ENCODE measurements around the gene LACTB. TPM values are rescaled to one million over a fixed set of nuclear protein-coding genes. Genes with fewer than 3 reads are reported as not detected.
A peak's percentile ranks its signal among the peaks of the same experiment; 100 is the strongest.

The LACTB gene
- total and polyA plus RNA-seq, 10 of the 15 experiments (the other 5 are each of a cell fraction or from before 2014, with no cell fraction given), result 5.0 to 35.3 (median 16.6) TPM

GRCh38 chr15:63176302-63176701 is 54.6 kb downstream of the LACTB start:
- ATAC-seq (no peak), FAIRE-seq (no peak), DNase-seq (ENCODE audit: low read depth, low spot score) (no peak)
- Histone ChIP-seq H3K9me3 (replicated peaks; ENCODE audit: control insufficient read depth, insufficient read depth, low read length) (no peaks in the 10 kb centered on the region), H3K36me3 (ENCODE audit: control insufficient read depth in 2 of 2, insufficient read depth in 2 of 2, low read length in 1 of 2) (no peaks in the 10 kb centered on the region), H3K9ac (ENCODE audit: control insufficient read depth, insufficient read depth, low read length) (no peak overlapping the region), H3K4me2 (ENCODE audit: control insufficient read depth, insufficient read depth) (no peak overlapping the region), H4K20me1 (ENCODE audit: control insufficient read depth, insufficient read depth) (no peaks in the 10 kb centered on the region), H2AFZ (ENCODE audit: control insufficient read depth, low read depth, low read length) (no peak overlapping the region), H3K27me3 (replicated peaks in 1 of 2; ENCODE audit: control insufficient read depth in 2 of 2, insufficient read depth in 2 of 2, low read length in 1 of 2) (no peaks in the 10 kb centered on the region), H3K79me2 (ENCODE audit: control insufficient read depth, insufficient read depth, low read length) (no peaks in the 10 kb centered on the region), H3K4me3 (no peak overlapping the region), H3K27ac (ENCODE audit: control insufficient read depth, insufficient read depth) (no peak overlapping the region), H3K4me1 (ENCODE audit: control insufficient read depth, insufficient read depth, low read length) (peaks cover 6% of the 10 kb centered on the region)
- no TSS peak for BruUV-seq (replicated peaks)
- in situ Hi-C loops (cut with MboI) (no loop called here), intact Hi-C loops (cut with micrococcal nuclease; ENCODE audit: unreplicated experiment) (no loop called here)
- SMC1A ChIA-PET (ENCODE audit: uncharacterized antibody, unreplicated experiment), result interaction anchor here (0.6 to 1.5 kb wide), 5 partner anchors 8 to 137 kb away, joined by 3 to 4 read pairs (median 4); partner anchors contain the start of gene RPS27L
- RAD21 ChIA-PET (ENCODE audit: unreplicated experiment), result interaction anchor here (1.5 kb wide), 1 partner anchor 15 kb away, joined by 10 read pairs; no protein-coding TSS in a partner anchor
- TF ChIP-seq FOS (IDR thresholded peaks at IDR 0.05; ENCODE audit: borderline replicate concordance, extremely low read depth, insufficient read length) (no peak), ZNF274 (IDR thresholded peaks at IDR 0.05; ENCODE audit: insufficient read depth, insufficient read length) (no peak), KDM1A (IDR thresholded peaks at IDR 0.05; ENCODE audit: borderline replicate concordance) (no peak), ESRRA (IDR thresholded peaks at IDR 0.05; ENCODE audit: low read length) (no peak), BCL3 (IDR thresholded peaks at IDR 0.05; ENCODE audit: borderline replicate concordance, insufficient read depth, low read depth, low read length, poor library complexity, severe bottlenecking) (peak; percentile 76)
- WGBS (ENCODE audit: insufficient coverage, insufficient replicate concordance, low lambda C conversion rate, missing lambda C conversion rate), result 89% methylated on average over 3 of the region's 3 CpGs
- POLR2A ChIA-PET, result interaction anchor here (1.3 to 1.6 kb wide), 2 partner anchors 9 to 298 kb away, joined by 4 to 7 read pairs; no protein-coding TSS in a partner anchor
- CTCF ChIA-PET, result interaction anchor here (1.7 kb wide), 1 partner anchor 10 kb away, joined by 6 read pairs; no protein-coding TSS in a partner anchor

- RAD21 ChIA-PET (ENCODE audit: unreplicated experiment), result interaction anchor here (0.7 to 2.1 kb wide), 4 partner anchors 9 to 55 kb away, joined by 3 to 13 read pairs (median 4); partner anchors contain the start of gene RPS27L
These were observed 56.4 kb downstream of the LACTB start for GRCh38 chr15:63178034-63178433.

More at GRCh38 chr15:63178034-63178433, 56.4 kb downstream of the LACTB start:
- H3K9ac ChIP-seq (ENCODE audit: control insufficient read depth, insufficient read depth, low read length), result no peak overlapping the region
- H4K20me1 ChIP-seq (ENCODE audit: control insufficient read depth, insufficient read depth), result no peaks in the 10 kb centered on the region
- ChIA-PET SMC1A (ENCODE audit: uncharacterized antibody, unreplicated experiment) (interaction anchor here (1.9 kb wide), 2 partner anchors 12 to 14 kb away, joined by 5 to 13 read pairs; no protein-coding TSS in a partner anchor), CTCF (interaction anchor here (2.9 kb wide), 1 partner anchor 17 kb away, joined by 7 read pairs; no protein-coding TSS in a partner anchor), POLR2A (no interaction called here)
- TF ChIP-seq MXI1 (IDR thresholded peaks at IDR 0.05; ENCODE audit: low read depth, low read length) (no peak), CHD2 (IDR thresholded peaks at IDR 0.05; ENCODE audit: borderline replicate concordance, low read depth, low read length) (no peak), DPF2 (IDR thresholded peaks at IDR 0.05) (no peak), NFXL1 (IDR thresholded peaks at IDR 0.05; ENCODE audit: borderline replicate concordance) (no peak), NR2C1 (IDR thresholded peaks at IDR 0.05) (no peak), EP300 (IDR thresholded peaks at IDR 0.05; ENCODE audit: borderline replicate concordance in 1 of 2, control insufficient read depth in 1 of 2, low read depth in 2 of 2, low read length in 2 of 2) (no peak)
- DNase-seq (ENCODE audit: low read depth, low spot score) (no peak), FAIRE-seq (no peak), ATAC-seq (no peak)
- H3K4me1 ChIP-seq (ENCODE audit: control insufficient read depth, insufficient read depth, low read length), result peaks cover 6% of the 10 kb centered on the region
- no peaks in the 10 kb centered on the region for H3K79me2 ChIP-seq (ENCODE audit: control insufficient read depth, insufficient read depth, low read length)
- H3K4me3 ChIP-seq, result no peak overlapping the region
- 58% methylated on average over 5 of the region's 5 CpGs for WGBS (ENCODE audit: insufficient coverage, insufficient replicate concordance, low lambda C conversion rate, missing lambda C conversion rate)
- intact Hi-C loops (cut with micrococcal nuclease; ENCODE audit: unreplicated experiment), result no loop called here
- H3K4me2 ChIP-seq (ENCODE audit: control insufficient read depth, insufficient read depth), result no peak overlapping the region
- H3K27ac ChIP-seq (ENCODE audit: control insufficient read depth, insufficient read depth), result no peak overlapping the region
- no peaks in the 10 kb centered on the region for H3K9me3 ChIP-seq (replicated peaks; ENCODE audit: control insufficient read depth, insufficient read depth, low read length)
- no peaks in the 10 kb centered on the region for H3K27me3 ChIP-seq (replicated peaks in 1 of 2; ENCODE audit: control insufficient read depth in 2 of 2, insufficient read depth in 2 of 2, low read length in 1 of 2)
- in situ Hi-C loops (cut with MboI), result no loop called here
- no TSS peak for BruUV-seq (replicated peaks)
- no peaks in the 10 kb centered on the region for H3K36me3 ChIP-seq (ENCODE audit: control insufficient read depth in 2 of 2, insufficient read depth in 2 of 2, low read length in 1 of 2)
- H2AFZ ChIP-seq (ENCODE audit: control insufficient read depth, low read depth, low read length), result no peak overlapping the region
